ENCODE data around the gene ELL2. TPM values are rescaled to one million over a fixed set of nuclear protein-coding genes. Genes with fewer than 3 reads are reported as not detected.

ELL2 gene
- total RNA-seq, 1 experiment from 2014 or later = 24.4 TPM

GRCh38 chr5:95883185-95884016, 78.2 kb downstream of the ELL2 start:
- CTCF ChIA-PET = no interaction called here
- no peak for DNase-seq (ENCODE audit: low spot score)

DNA sequence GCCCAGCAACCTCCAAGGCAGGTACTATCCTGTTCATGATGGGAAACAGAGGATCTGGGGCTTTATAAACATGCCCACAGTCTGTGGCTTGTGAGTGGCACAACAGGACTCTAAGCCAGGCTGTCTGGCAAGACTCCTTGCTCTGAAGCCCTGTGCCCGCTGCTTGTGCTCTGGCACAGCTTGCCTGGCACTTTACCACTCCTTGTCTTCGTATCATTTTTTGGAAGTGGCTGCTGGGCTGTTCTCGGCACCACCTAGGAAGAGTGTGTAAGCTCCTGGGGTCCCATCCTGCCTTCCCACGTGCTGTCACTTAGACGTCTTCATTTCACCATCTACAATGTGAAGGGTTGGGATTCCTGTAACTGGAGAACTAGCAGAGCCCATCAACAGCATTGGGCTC, 79.8 kb downstream of the ELL2 start:
- ChIA-PET CTCF (no interaction called here), POLR2A (no interaction called here)
- H3K36me3 Mint-ChIP-seq = no peaks in the 10 kb centered on the region
- DNase-seq (ENCODE audit: low spot score) = no peak
- H3K4me1 Mint-ChIP-seq = peaks cover 14% of the 10 kb centered on the region
- no peaks in the 10 kb centered on the region for H3K27me3 Mint-ChIP-seq (ENCODE audit: low read depth)
- no peak overlapping the region for H3K27ac Mint-ChIP-seq
- ATAC-seq = no peak
- TF ChIP-seq ZNF532 (CRISPR knock-in tag; IDR thresholded peaks at IDR 0.05; ENCODE audit: borderline replicate concordance) (no peak), CTCF (IDR thresholded peaks at IDR 0.05) (no peak), CREM (CRISPR knock-in tag; IDR thresholded peaks at IDR 0.05) (no peak), GRHL2 (CRISPR knock-in tag; IDR thresholded peaks at IDR 0.05; ENCODE audit: insufficient replicate concordance, severe bottlenecking) (no peak), ZNF671 (CRISPR knock-in tag; IDR thresholded peaks at IDR 0.05) (no peak), ZNF281 (CRISPR knock-in tag; IDR thresholded peaks at IDR 0.05) (no peak), SMAD3 (CRISPR knock-in tag; IDR thresholded peaks at IDR 0.05; ENCODE audit: borderline replicate concordance) (no peak)
- TF ChIP-seq, protein P1, sequence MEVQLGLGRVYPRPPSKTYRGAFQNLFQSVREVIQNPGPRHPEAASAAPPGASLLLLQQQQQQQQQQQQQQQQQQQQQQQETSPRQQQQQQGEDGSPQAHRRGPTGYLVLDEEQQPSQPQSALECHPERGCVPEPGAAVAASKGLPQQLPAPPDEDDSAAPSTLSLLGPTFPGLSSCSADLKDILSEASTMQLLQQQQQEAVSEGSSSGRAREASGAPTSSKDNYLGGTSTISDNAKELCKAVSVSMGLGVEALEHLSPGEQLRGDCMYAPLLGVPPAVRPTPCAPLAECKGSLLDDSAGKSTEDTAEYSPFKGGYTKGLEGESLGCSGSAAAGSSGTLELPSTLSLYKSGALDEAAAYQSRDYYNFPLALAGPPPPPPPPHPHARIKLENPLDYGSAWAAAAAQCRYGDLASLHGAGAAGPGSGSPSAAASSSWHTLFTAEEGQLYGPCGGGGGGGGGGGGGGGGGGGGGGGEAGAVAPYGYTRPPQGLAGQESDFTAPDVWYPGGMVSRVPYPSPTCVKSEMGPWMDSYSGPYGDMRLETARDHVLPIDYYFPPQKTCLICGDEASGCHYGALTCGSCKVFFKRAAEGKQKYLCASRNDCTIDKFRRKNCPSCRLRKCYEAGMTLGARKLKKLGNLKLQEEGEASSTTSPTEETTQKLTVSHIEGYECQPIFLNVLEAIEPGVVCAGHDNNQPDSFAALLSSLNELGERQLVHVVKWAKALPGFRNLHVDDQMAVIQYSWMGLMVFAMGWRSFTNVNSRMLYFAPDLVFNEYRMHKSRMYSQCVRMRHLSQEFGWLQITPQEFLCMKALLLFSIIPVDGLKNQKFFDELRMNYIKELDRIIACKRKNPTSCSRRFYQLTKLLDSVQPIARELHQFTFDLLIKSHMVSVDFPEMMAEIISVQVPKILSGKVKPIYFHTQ (CRISPR knock-in tag; IDR thresholded peaks at IDR 0.05) = no peak
- H3K4me3 Mint-ChIP-seq = no peak overlapping the region
- H3K9me3 Mint-ChIP-seq = no peaks in the 10 kb centered on the region

More at GRCh38 chr5:95883185-95884016, 78.2 kb downstream of the ELL2 start:
- Mint-ChIP-seq H3K4me3 (no peak overlapping the region), H3K9me3 (no peaks in the 10 kb centered on the region), H3K27ac (no peak overlapping the region), H3K27me3 (ENCODE audit: low read depth) (no peaks in the 10 kb centered on the region), H3K4me1 (peaks cover 10% of the 10 kb centered on the region), H3K36me3 (no peaks in the 10 kb centered on the region)
- ATAC-seq = no peak
- no peak for TF ChIP-seq ZNF138 (CRISPR knock-in tag; conservative IDR thresholded peaks at IDR 0.05)
- POLR2A ChIA-PET = no interaction called here
